HG02763 (cell line): ENCODE results near the gene ARVCF.

Experiments used
- ATAC-seq: cut with Tn5 transposase; IDR thresholded peaks from one replicate; pipeline ENCODE4 v1.9.1; 2021; ENCODE audit warnings: mild to moderate bottlenecking, moderate library complexity; ENCODE audit not compliant: unreplicated experiment

ARVCF gene

DNA sequence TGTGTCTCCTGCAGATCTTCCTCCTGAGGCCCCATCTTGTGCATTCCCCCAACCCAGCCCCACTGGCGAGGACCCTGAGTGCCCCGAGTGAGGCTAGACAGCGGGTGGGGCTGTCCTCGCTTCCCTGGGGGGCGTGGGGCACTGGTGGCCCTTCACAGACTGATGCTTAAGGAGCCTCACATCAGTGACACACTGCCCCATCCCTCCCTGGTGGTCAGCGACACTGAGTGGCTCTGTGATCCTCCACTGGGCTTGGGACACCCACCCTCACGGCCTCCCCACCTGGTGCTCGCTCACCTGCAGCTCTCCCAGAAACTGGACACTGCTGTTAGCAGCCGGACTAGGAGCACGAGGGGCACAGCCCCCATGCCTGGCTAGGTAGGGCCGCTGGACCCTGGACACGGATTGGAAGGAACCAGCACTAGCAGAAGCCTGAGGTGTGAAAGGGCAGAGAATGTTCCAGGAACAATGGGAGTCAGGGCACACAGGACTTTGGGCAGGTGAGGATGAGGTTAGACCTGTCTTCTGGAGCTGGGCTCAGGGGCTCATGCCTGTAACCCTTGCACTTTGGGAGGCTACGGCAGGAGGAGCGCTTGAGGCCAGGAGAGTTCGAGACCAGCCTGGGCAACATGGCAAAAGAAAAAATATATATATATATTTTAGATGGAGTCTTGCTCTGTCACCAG is 51.8 kb downstream of the ARVCF start:
- no peak for ATAC-seq

DNA sequence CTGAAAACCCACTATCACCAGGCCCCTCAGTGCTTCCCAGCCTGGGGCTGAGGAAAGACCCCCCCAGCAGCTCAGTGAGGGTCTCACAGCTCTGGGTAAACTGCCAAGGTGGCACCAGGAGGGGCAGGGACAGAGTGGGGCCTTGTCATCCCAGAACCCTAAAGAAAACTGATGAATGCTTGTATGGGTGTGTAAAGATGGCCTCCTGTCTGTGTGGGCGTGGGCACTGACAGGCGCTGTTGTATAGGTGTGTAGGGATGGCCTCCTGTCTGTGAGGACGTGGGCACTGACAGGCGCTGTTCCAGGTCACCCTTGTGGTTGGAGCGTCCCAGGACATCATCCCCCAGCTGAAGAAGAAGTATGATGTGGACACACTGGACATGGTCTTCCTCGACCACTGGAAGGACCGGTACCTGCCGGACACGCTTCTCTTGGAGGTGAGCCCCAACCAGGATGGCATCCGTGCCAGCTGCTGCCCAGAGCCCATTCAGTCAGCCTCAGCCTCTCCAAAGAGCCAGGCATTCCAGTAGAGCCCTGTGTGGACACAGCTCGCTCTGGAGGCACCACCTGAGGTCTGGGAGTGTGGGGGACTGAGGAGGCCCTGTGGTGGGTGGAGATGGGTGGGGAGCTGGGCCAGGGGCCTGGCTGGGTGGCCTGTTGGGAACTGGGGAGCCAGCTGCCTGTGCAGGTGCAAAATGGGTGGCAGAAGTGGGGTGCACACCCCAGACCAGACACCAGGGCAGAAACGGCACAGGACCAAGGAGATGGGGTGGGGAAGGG is 52.6 kb downstream of the ARVCF start:
- no peak for ATAC-seq

DNA sequence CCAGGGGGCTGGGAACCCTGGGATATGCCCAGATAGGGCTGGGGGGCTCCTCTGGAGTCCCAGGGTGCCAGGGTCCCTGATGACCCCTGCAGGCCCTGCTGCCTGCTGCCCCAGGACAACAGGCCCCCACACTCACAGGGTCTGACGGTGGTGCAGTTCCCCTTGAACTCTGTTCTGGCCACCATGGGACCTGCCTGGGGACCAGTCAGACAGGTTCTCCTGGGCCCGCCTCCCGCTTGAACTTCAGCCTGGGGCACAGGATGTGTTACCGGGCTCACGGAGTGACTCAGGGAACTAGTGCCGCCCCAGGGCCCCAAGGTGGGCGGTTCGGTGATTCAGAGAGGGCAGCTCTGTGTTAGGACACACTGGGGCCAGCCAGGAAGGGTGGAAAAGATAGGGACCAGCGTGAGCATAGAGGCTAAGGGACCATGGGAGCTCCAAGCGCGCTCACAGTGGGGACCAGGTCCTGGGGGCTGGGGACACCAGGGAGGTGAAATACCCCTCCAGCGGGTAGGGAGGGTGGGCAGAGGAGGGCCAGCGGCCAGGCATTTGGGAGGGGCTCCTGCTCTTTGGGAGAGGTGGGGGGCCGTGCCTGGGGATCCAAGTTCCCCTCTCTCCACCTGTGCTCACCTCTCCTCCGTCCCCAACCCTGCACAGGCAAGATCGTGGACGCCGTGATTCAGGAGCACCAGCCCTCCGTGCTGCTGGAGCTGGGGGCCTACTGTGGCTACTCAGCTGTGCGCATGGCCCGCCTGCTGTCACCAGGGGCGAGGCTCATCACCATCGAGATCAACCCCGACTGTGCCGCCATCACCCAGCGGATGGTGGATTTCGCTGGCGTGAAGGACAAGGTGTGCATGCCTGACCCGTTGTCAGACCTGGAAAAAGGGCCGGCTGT is 53.5 kb downstream of the ARVCF start:
- ATAC-seq, result no peak

DNA sequence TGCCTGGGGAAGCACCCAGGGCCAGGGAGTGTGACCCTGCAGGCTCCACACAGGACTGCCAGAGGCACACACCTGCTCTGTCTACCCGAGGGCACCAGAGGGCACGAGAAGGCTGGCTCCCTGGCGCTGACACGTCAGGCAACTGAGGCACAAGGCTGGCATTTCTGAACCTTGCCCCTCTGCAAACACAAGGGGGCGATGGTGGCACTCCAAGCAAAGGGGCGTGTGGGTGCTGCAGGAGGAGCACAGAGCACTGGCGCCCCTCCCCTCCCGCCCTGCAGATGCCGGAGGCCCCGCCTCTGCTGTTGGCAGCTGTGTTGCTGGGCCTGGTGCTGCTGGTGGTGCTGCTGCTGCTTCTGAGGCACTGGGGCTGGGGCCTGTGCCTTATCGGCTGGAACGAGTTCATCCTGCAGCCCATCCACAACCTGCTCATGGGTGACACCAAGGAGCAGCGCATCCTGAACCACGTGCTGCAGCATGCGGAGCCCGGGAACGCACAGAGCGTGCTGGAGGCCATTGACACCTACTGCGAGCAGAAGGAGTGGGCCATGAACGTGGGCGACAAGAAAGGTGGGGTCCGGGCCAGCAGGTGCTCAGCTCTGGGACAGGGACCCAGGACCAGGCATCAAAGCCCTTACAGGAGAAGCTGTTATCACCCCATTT is 54.2 kb downstream of the ARVCF start:
- ATAC-seq, result no peak

DNA sequence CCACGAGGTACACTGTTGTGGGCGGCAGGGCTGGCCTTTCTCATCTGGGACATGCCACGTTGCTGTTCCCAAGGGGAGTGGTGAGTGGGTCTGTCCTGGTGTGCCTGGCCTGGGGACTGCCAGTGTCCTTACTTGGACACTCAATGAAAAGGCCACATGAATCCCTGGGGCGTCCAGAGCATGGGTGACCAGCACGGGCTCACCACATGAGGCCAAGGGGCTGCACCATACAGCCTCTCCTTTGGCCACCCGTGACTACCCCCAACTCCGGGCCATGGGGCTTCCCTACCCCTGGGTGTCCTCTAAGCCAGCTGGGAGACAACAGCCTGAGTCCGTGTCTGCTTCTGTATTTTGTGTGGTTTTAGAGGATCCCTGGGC is 54.8 kb downstream of the ARVCF start:
- ATAC-seq, result no peak

DNA sequence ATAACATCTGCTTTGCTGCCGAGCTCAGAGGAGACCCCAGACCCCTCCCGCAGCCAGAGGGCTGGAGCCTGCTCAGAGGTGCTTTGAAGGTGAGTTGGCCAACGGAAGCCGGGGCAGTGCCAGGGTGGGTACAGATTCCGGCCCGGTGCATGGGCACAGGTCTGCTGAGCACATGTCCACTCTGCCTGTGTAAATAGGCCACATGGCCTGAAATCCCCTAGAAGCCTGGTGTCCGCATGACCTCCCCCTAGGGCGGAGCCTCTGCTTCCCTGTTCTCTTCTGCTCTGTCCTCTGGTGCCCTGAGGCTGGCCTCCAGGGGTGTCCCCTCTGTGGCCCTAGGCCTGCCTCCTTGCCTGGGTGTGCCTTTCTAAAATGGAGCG is 55.4 kb downstream of the ARVCF start:
- ATAC-seq, result no peak

DNA sequence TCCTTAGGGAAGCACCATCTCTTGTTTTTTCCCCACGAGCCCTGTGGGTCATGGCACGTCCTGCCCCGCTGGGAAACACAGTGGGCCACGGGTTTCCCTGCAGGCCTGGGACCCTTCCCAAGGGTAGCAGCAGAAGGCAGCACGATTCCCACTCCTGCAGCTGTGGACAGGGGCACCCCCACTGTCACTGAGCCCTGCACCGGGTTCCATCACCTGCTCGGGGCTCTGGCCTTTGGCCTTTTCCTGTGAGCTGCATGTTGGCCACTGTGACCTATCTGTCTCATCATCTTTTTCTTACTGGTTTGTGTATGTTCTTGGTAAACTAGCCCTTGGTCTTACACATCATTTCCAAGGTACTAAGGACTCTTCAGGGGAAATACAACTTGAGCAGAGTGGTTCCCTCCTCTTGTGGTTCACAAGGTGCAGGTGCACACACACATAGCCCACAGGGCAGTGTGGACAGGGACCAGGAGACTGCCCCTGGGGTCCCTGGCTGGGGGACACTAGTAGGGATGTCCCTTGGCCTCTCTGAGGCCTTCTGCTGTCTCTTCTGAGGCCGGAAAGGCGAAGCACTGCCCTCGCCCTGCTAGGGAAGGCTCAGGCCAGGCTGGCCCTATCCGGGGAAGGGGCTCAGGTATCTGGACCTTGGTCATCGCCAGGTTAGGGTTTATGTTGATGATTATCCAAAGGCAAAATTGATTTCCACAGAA is 56.0 kb downstream of the ARVCF start:
- ATAC-seq, result no peak

DNA sequence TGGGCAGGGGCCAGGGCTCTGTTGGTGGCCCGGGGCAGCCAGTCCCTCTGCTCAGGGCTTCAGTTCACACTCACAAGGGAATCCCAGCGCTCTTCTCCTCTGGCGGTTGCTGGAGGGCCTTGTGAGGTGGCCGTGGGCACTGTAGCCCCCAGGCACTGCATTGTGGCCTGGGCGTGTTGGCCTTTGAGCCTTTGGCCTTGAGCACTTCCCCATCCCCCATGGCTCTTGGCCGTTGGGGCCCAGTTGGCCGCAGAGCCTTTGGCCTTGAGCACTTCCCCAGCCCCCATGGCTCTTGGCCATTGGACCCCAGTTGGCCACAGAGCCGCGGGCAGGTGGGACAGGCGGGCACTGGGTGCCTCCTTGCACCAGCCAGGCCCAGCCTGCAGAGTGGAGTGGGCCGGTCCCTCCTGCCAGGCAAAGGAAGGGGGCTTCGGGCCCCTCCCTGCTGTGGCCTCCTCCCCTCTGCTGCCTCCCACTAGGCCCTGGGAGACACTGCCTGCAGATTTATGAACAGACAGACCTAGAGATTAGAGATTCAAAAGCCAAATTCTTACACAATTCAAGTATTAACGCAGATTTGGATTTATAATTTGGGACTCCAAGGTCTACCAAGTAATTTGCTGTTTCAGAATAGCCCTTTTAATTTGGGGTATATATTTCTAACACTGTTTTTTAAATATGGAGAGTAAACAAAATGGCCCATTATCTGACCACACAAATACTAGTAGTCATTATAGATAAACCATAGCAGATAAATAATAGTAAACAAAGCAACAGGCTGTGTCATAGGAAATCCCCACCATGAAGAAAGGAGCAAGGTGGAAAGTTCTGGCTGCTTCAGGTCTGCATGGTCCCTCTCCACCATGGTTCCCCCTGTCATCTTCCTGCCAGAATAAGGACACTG is 56.8 kb downstream of the ARVCF start:
- no peak for ATAC-seq

DNA sequence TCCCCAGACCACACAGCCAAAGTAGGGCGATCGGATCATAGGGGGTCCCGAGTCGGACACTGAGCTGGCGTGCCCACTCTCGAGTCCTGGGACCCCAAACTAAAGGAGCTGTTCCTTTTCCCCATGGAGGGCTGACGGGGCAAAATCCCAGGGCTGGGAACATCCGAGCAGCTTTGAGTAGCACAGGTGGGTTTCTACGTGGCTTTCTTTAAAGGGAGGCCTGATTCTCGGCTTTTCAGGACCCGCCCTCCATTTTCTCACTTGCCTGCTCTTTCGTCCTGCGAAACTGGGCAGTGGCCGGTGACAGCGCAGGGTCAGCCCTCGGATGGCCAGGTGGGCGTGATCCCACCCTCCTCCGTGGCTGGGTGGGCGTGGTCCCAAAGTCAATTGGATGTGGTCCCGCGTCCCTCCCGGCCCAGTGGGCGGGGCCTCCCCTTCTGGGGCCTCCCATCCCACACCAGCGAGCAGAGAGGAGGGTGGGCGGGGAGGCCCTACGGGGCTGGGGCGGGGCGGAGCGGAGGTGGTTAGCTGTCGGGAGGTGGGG is 57.5 kb downstream of the ARVCF start:
- no peak for ATAC-seq

DNA sequence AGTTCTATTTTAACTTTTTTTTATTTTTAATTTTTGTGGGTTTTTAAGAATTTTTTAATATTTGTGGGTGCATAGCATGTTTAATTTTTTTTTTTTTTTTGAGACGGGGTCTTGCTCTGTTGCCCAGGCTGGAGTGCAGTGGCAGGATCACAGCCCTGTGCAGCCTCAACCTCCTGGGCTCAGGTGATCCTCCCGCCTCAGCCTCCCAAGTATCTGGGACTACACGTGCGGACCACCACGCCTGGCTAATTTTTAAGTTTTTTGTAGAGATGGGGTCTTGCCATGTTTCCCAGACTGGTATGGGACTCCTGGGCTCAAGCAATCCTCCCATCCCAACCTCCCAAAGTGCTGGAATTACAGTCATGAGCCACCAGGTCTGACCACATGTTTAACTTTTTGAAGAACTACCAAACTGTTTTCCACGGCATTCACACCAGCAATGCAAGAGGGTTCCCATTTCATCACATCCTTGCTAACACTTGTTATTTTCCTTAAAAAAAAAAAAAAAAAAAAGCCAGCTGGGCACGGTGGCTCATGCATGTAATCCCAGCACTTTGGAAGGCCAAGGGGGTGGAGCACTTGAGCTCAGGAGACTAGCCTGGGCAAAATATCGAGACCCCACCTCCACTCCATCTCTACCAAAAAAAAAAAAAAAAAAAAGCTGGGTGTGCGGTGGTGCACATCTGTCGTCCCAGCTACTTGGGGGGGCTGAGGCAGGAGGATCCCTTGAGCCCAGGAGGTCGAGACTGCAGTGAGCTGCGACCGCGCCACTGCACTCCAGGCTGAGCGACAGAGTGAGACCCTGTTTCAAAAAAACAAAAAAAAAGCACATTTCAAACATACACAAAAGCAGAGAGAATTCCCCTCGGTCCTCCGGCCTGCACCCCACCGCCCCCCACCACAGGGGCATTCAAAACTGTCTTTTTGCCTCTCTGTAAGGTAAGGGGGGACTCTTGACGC is 58.3 kb downstream of the ARVCF start:
- ATAC-seq, result no peak

DNA sequence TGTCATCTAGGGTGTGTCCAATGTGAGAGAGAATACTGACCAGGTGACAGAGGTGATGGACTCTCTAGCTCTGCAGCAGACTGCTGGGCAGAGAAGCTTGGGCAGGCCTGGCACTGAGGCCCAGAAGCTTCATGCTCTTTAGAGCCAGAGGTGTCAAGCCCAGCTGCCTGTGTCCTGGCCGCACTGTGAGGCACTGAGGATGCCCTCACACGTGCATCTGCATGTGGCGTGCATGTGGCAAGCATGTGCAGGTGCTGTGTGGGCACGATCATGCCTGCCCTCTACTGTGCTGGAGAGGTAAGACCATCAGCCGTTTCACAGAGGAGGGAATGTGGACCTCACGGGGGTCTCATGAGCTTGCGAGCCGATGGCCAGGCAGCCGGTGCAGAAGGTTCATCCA is 59.2 kb downstream of the ARVCF start:
- ATAC-seq, result no peak

DNA sequence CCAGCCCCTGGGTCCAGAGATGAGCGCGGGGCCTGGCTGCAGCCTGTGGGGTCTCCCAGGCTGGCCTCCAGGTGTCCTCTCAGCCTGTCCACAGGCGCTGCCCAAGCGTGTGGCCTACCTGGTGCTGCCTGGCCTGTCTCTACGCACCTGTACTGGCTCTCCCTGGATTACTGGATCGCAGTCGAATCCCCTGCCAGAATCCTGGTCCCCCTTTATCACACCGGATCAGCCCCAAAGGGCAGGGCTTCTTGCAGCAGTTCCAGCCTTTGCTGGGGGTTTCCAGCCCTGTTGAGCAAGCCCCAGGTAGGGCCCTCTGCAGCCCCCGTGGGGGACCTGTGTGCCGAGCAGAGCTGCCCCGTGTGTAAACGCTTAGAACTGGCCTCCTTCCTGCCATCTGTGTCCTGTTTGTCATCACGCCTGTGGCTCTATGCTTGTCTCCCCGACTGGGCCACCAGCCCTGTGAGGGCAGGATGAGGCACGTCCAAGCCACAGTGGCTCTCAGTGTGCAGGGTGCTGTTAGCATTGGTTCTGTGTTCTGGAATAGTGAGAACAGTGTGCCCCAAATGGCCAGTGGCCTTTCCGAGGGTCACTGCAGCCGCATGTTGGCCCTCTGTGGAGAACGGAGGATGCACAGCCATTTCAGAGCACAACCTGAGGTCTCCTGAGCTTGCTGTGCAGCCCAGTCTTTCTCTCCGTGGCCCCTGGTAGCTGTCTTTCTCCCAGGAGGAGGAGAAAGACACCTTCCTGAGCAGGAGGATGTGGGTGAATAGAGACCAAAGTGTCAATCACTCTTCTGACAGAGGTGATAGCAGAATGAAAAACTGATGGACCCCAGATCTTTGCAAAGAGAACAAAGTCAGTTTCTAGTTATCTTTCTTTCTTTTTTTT is 61.1 kb downstream of the ARVCF start:
- ATAC-seq, result no peak

DNA sequence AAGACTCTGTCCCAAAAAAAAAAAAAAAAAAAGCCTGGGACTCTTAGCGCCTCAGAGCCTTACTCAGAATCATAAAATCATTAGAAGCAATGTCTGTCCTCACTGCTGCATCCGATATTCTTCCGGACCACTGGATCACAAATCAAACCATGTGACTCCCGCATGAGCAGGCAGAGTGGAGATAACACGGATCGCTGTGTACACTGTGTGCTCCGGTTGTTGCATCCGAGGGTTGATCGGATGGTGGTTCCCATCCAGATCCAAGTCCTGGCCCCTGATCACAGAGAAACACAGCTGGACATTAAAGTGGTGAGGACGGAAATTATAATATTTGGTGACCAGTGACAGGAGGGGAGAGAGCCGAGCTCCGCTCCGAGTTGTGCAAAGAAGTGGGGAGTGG is 65.3 kb downstream of the ARVCF start:
- no peak for ATAC-seq

DNA sequence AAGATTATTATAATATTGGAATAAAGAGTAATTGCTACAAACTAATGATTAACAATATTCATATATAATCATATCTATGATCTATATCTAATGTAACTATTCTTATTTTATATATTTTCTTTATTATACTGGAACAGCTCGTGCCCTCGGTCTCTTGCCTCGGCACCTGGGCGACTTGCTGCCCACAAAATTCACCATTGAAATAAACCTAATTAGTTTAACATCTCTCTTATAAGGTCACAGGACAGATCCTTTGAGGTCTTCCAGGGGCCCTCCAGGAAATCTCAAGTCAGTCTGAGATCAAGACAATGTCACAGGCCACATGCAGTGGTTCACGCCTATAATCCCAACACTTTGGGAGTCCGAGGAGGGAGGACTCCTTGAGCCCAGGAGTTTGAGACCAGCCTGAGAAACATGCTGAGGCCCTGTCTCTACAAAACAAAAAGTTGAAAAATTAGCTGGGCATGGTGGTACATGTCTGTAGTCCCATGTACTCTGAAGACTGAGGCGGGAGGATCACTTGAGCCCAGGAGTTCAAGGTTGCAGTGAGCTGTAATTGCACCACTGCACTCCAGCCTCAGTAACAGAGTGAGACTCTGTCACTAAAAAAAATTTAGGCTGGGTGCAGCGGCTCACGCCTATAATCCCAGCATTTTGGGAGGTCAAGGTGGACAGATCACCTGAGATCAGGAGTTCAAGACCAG is 68.4 kb downstream of the ARVCF start:
- no peak for ATAC-seq

DNA sequence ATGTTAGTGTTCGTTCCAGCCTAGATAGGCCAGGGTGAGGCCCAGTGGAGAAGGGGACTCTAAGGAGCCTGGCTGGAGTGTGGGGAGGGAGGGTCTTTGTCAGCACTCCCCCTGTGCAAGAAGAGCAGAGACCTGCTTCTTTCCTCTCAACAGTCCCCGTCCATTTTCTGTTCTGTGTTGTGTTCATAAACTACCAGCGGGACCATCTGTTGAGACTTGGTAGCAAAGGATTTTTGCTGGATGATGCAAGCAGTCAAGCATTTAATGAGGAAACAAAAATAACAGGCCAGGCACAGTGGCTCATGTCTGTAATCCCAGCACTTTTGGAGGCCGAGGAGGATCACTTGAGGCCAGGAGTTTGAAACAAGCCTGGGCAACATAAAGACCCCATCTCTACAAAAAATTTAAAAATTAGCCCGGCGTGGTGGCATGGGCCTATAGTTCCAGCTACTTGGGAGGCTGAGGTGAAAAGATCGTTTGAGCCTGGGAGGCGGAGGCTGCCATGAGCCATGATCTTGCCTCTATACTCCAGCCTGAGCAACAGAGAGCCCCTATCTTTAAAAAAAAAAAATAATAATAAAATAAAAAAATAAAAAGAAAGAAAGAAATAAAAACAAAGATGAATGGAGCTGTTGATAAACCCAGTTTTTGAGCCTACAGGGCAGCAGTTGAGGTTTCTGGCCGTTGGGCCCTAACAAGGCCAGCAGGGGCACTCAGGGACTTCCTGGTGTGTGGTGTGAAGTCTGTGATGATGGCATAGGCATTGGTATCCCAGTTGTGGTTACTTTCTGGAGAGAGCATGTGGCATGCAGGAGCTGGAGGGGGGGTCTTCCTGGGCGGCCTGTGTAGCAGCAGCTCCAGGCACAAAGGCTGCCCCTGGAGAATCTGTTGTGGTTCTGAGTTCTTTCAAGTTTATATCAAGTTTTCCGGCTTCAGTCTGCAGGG is 73.3 kb downstream of the ARVCF start:
- no peak for ATAC-seq
